Thymus (tissue), 11 donors: ENCODE results near the gene RAPGEF2. TPM values are rescaled to one million over a fixed set of nuclear protein-coding genes. Genes with fewer than 3 reads are reported as not detected.

Experiments
- DNase-seq, 9 donors: peaks; one replicate each; pipeline ENCODE4 v3.0.0-alpha.2; 2013; ENCODE audit warnings: low spot score in 9 of 9, low read depth in 6 of 9, missing footprints in 1 of 9
- H3K27ac ChIP-seq, 2 donors: one replicate each; pipeline ENCODE4 v1.5.1; 2013; ENCODE audit warnings: control low read depth in 1 of 2, low read depth in 1 of 2, low read length in 1 of 2, mild to moderate bottlenecking in 1 of 2, moderate library complexity in 1 of 2
- H3K27me3 ChIP-seq, 2 donors: one replicate each; pipeline ENCODE4 v1.5.1; 2013; ENCODE audit warnings: low read length in 1 of 2; ENCODE audit not compliant: control insufficient read depth in 2 of 2, insufficient read depth in 1 of 2
- H3K36me3 ChIP-seq, 2 donors: one replicate each; pipeline ENCODE4 v1.5.1; 2013; ENCODE audit warnings: low read length in 1 of 2, mild to moderate bottlenecking in 1 of 2, moderate library complexity in 1 of 2; ENCODE audit not compliant: control insufficient read depth in 2 of 2, insufficient read depth in 2 of 2
- H3K4me1 ChIP-seq, 2 donors: one replicate each; pipeline ENCODE4 v1.5.1; 2013; ENCODE audit warnings: low read length in 2 of 2; ENCODE audit not compliant: control insufficient read depth in 2 of 2, insufficient read depth in 2 of 2
- H3K4me3 ChIP-seq, 2 donors: one replicate each; pipeline ENCODE4 v1.5.1; 2013; ENCODE audit warnings: low read length in 2 of 2, control low read depth in 1 of 2, mild to moderate bottlenecking in 1 of 2
- H3K9me3 ChIP-seq, 2 donors: one replicate each; pipeline ENCODE4 v1.5.1; 2013; ENCODE audit warnings: low read length in 1 of 2, mild to moderate bottlenecking in 1 of 2; ENCODE audit not compliant: control insufficient read depth in 2 of 2, insufficient read depth in 1 of 2
- WGBS: extraction: QIAGEN DNeasy Blood & Tissue Kit; methylation state at CpG from one replicate; pipeline ENCODE4 v1.1.7; 2013; 5-methylcytosine and 5-hydroxymethylcytosine counted together
- polyA plus RNA-seq: library from polyadenylated mRNA; stranded (reverse); fragments of 200-250 nt; gene quantifications from one replicate; pipeline ENCODE4 v1.2.3, GENCODE V29; 2013
- total RNA-seq: library from RNA; stranded (reverse); fragments of 120-200 nt; gene quantifications from one replicate; pipeline ENCODE4 v1.2.4, GENCODE V29; 2013
- donor health status: healthy.

Gene RAPGEF2
- total and polyA plus RNA-seq, 2 donors, result 7.9 to 23.6 TPM

- no peak for DNase-seq
- Histone ChIP-seq H3K36me3 (no peaks in the 10 kb centered on the region), H3K4me3 (no peak overlapping the region), H3K9me3 (no peaks in the 10 kb centered on the region), H3K27me3 (no peaks in the 10 kb centered on the region), H3K4me1 (no peaks in the 10 kb centered on the region), H3K27ac (no peak overlapping the region)
- WGBS, result 86% methylated on average over 2 of the region's 2 CpGs
These were observed 15.1 kb downstream of the RAPGEF2 start for GRCh38 chr4:159117968-159118367.

GRCh38 chr4:159121371-159121770 lies 18.5 kb downstream of the RAPGEF2 start:
- WGBS, result 98% methylated on average over 2 of the region's 2 CpGs
- no peaks in the 10 kb centered on the region for H3K36me3 ChIP-seq
- no peak overlapping the region for H3K4me3 ChIP-seq
- H3K27ac ChIP-seq, result no peak overlapping the region
- no peaks in the 10 kb centered on the region for H3K27me3 ChIP-seq
- DNase-seq, result no peak
- H3K9me3 ChIP-seq, result no peaks in the 10 kb centered on the region
- no peaks in the 10 kb centered on the region for H3K4me1 ChIP-seq

- no peak for DNase-seq
- WGBS, result 95% methylated on average over 5 of the region's 5 CpGs
- no peaks in the 10 kb centered on the region for H3K9me3 ChIP-seq
- H3K27me3 ChIP-seq, result no peaks in the 10 kb centered on the region
- no peak overlapping the region for H3K4me3 ChIP-seq
- H3K27ac ChIP-seq, result no peak overlapping the region
- no peaks in the 10 kb centered on the region for H3K36me3 ChIP-seq
- no peaks in the 10 kb centered on the region for H3K4me1 ChIP-seq
These were observed 23.8 kb downstream of the RAPGEF2 start for GRCh38 chr4:159126716-159127115.

- Histone ChIP-seq H3K9me3 (no peaks in the 10 kb centered on the region), H3K4me3 (no peak overlapping the region), H3K27ac (no peak overlapping the region), H3K27me3 (no peaks in the 10 kb centered on the region), H3K4me1 (no peaks in the 10 kb centered on the region), H3K36me3 (no peaks in the 10 kb centered on the region)
- DNase-seq, result no peak
- WGBS, result 97% methylated on average over 4 of the region's 4 CpGs
These were observed 25.1 kb downstream of the RAPGEF2 start for GRCh38 chr4:159127745-159128518.

GRCh38 chr4:159129814-159130550 lies 27.1 kb downstream of the RAPGEF2 start:
- DNase-seq, result no peak
- no peak overlapping the region for H3K4me3 ChIP-seq
- WGBS, result over 99% methylated on average over 2 of the region's 2 CpGs
- H3K4me1 ChIP-seq, result no peaks in the 10 kb centered on the region
- no peaks in the 10 kb centered on the region for H3K36me3 ChIP-seq
- no peaks in the 10 kb centered on the region for H3K27me3 ChIP-seq
- H3K9me3 ChIP-seq, result no peaks in the 10 kb centered on the region
- H3K27ac ChIP-seq, result no peak overlapping the region

GRCh38 chr4:159131564-159131963 lies 28.7 kb downstream of the RAPGEF2 start:
- Histone ChIP-seq H3K27ac (no peak overlapping the region), H3K4me3 (no peak overlapping the region), H3K27me3 (no peaks in the 10 kb centered on the region), H3K4me1 (no peaks in the 10 kb centered on the region), H3K36me3 (no peaks in the 10 kb centered on the region), H3K9me3 (no peaks in the 10 kb centered on the region)
- 97% methylated on average over 6 of the region's 6 CpGs for WGBS
- no peak for DNase-seq

GRCh38 chr4:159134429-159134828 lies 31.6 kb downstream of the RAPGEF2 start:
- Histone ChIP-seq H3K4me1 (no peaks in the 10 kb centered on the region), H3K4me3 (no peak overlapping the region), H3K27ac (no peak overlapping the region), H3K9me3 (no peaks in the 10 kb centered on the region), H3K27me3 (no peaks in the 10 kb centered on the region), H3K36me3 (no peaks in the 10 kb centered on the region)
- no peak for DNase-seq
- 94% methylated on average over 2 of the region's 2 CpGs for WGBS

GRCh38 chr4:159137176-159137575 lies 34.3 kb downstream of the RAPGEF2 start:
- H3K4me3 ChIP-seq, result no peak overlapping the region
- no peaks in the 10 kb centered on the region for H3K36me3 ChIP-seq
- no peaks in the 10 kb centered on the region for H3K27me3 ChIP-seq
- no peak overlapping the region for H3K27ac ChIP-seq
- no peaks in the 10 kb centered on the region for H3K4me1 ChIP-seq
- no peaks in the 10 kb centered on the region for H3K9me3 ChIP-seq
- DNase-seq, result no peak

GRCh38 chr4:159138436-159138835 lies 35.6 kb downstream of the RAPGEF2 start:
- no peaks in the 10 kb centered on the region for H3K4me1 ChIP-seq
- DNase-seq, result no peak
- no peaks in the 10 kb centered on the region for H3K9me3 ChIP-seq
- H3K4me3 ChIP-seq, result no peak overlapping the region
- H3K36me3 ChIP-seq, result no peaks in the 10 kb centered on the region
- no peaks in the 10 kb centered on the region for H3K27me3 ChIP-seq
- H3K27ac ChIP-seq, result no peak overlapping the region
